SK-N-SH (cell line): ENCODE results near the gene LAPTM4A. TPM values are rescaled to one million over a fixed set of nuclear protein-coding genes. Genes with fewer than 3 reads are reported as not detected.

ENCODE experiments used
- CTCF ChIA-PET: fragments of 300-600, 350-600 bp; formaldehyde crosslinking; extraction: SDS; loops from one replicate; lab custom pipeline; 2021; lab: Yijun Ruan, JAX
- POLR2A ChIA-PET: fragments of 350-600 bp; sonication (Branson Sonifier 250); formaldehyde crosslinking; extraction: SDS; loops from one replicate; lab custom pipeline; 2020; ENCODE audit warnings: antibody characterized with exemption, inconsistent platforms; lab: Yijun Ruan, JAX
- DNase-seq: peaks from one replicate; pipeline ENCODE4 v3.0.0; 2012
- H2AFZ ChIP-seq: fragments of 200-600 bp; sonication (generic); 2 replicates; pipeline ENCODE4 v1.8.1; 2016; ENCODE audit warnings: antibody characterized with exemption, mild to moderate bottlenecking, low read depth
- H3F3A ChIP-seq: fragments of 200-600 bp; sonication (generic); replicated peaks from 2 replicates; pipeline ENCODE3; 2016; ENCODE audit warnings: antibody characterized with exemption, mild to moderate bottlenecking; ENCODE audit not compliant: insufficient read depth
- H3K27ac ChIP-seq, 2 experiments: fragments of 200-500 bp in 1 of 2; fragments of 200-600 bp in 1 of 2; sonication (Bioruptor generic) in 1 of 2; sonication (generic), shearing (Covaris generic) in 1 of 2; 2 replicates each; pipeline versions ENCODE4 v1.5.1 to v1.6.1; 2014 to 2016; ENCODE audit warnings: low read depth in 2 of 2, inconsistent platforms in 1 of 2, low read length in 1 of 2, mild to moderate bottlenecking in 1 of 2, mixed read lengths in 1 of 2
- H3K27me3 ChIP-seq: fragments of 200-600 bp; sonication (generic), shearing (Covaris generic); 2 replicates; pipeline ENCODE4 v1.6.1; 2016; ENCODE audit warnings: mixed run types; ENCODE audit not compliant: insufficient read depth
- H3K36me3 ChIP-seq, 2 experiments: fragments of 200-500 bp in 1 of 2; fragments of 200-600 bp in 1 of 2; sonication (Bioruptor generic) in 1 of 2; sonication (generic) in 1 of 2; replicated peaks in 1 of 2; 2 replicates each; pipeline versions ENCODE3 to v1.5.1; 2014 to 2016; ENCODE audit warnings: low read length in 1 of 2, mild to moderate bottlenecking in 1 of 2; ENCODE audit not compliant: insufficient read depth in 2 of 2, control insufficient read depth in 1 of 2
- H3K4me1 ChIP-seq, 2 experiments: fragments of 200-500 bp in 1 of 2; fragments of 200-600 bp in 1 of 2; sonication (Bioruptor generic) in 1 of 2; sonication (generic), shearing (Covaris generic) in 1 of 2; 2 replicates each; pipeline versions ENCODE4 v1.5.1 to v1.6.1; 2014 to 2016; ENCODE audit warnings: low read depth in 1 of 2, low read length in 1 of 2, mixed run types in 1 of 2; ENCODE audit not compliant: insufficient read depth in 2 of 2, control insufficient read depth in 1 of 2
- H3K4me2 ChIP-seq: fragments of 200-600 bp; sonication (generic), shearing (Covaris generic); 2 replicates; pipeline ENCODE4 v1.6.1; 2017; ENCODE audit warnings: mixed run types
- H3K4me3 ChIP-seq, 2 experiments: fragments of 200-500 bp in 1 of 2; fragments of 200-600 bp in 1 of 2; sonication (Bioruptor generic) in 1 of 2; sonication (generic), shearing (Covaris generic) in 1 of 2; 2 replicates each; pipeline versions ENCODE4 v1.5.1 to v1.8.1; 2014 to 2016; ENCODE audit warnings: low read depth in 2 of 2, inconsistent platforms in 1 of 2, low read length in 1 of 2, mild to moderate bottlenecking in 1 of 2, mixed read lengths in 1 of 2, moderate library complexity in 1 of 2
- H3K79me2 ChIP-seq: fragments of 200-600 bp; sonication (generic); 2 replicates; pipeline ENCODE4 v1.8.1; 2017; ENCODE audit warnings: mild to moderate bottlenecking; ENCODE audit not compliant: insufficient read depth
- H3K9ac ChIP-seq: fragments of 200-600 bp; sonication (generic); 2 replicates; pipeline ENCODE4 v1.6.1; 2017; ENCODE audit warnings: mixed run types
- H3K9me2 ChIP-seq: fragments of 200-600 bp; sonication (generic); 2 replicates; pipeline ENCODE4 v1.6.1; 2017; ENCODE audit warnings: mixed run types
- H3K9me3 ChIP-seq: fragments of 200-600 bp; sonication (generic); 2 replicates; pipeline ENCODE4 v1.6.1; 2017; ENCODE audit warnings: mixed run types, mild to moderate bottlenecking, moderate library complexity
- H4K20me1 ChIP-seq: fragments of 200-600 bp; sonication (generic); 2 replicates; pipeline ENCODE4 v1.6.1; 2017; ENCODE audit warnings: mild to moderate bottlenecking, mixed run types; ENCODE audit not compliant: insufficient read depth
- CTCF ChIP-seq: fragments of 200-600 bp; sonication (generic); IDR thresholded peaks from 2 replicates; pipeline ENCODE4 v1.6.1; 2017; ENCODE audit warnings: antibody characterized with exemption, mild to moderate bottlenecking, moderate library complexity
- FOSL2 ChIP-seq: IDR thresholded peaks from 2 replicates; pipeline ENCODE4 v1.4.0; 2012; ENCODE audit warnings: low read depth, mild to moderate bottlenecking, moderate library complexity, borderline replicate concordance
- FOXJ3 ChIP-seq: sonication (generic); formaldehyde crosslinking; IDR thresholded peaks from 2 replicates; pipeline ENCODE4 v1.5.1; 2020; ENCODE audit warnings: mild to moderate bottlenecking, missing genetic modification reagents
- FOXM1 ChIP-seq: IDR thresholded peaks from 2 replicates; pipeline ENCODE4 v1.4.0; 2012; ENCODE audit warnings: low read depth, mild to moderate bottlenecking
- GATA2 ChIP-seq: sonication (generic); formaldehyde crosslinking; IDR thresholded peaks from 2 replicates; pipeline ENCODE4 v1.5.0; 2020; ENCODE audit warnings: mild to moderate bottlenecking, missing genetic modification reagents
- PBX3 ChIP-seq: IDR thresholded peaks from 2 replicates; pipeline ENCODE4; 2012
- RCOR1 ChIP-seq: fragments of 150-350 bp; IDR thresholded peaks from 2 replicates; pipeline ENCODE4 v1.6.1; 2017; ENCODE audit warnings: antibody characterized with exemption, low read length
- RFX5 ChIP-seq: IDR thresholded peaks from 2 replicates; pipeline ENCODE4 v1.6.1; 2012; ENCODE audit warnings: mild to moderate bottlenecking, improper control_type of control experiment, low read length
- TEAD4 ChIP-seq: IDR thresholded peaks from 2 replicates; pipeline ENCODE4 v1.4.0; 2012; ENCODE audit warnings: mild to moderate bottlenecking, borderline replicate concordance; ENCODE audit not compliant: insufficient read depth
- YY1 ChIP-seq: IDR thresholded peaks from 2 replicates; pipeline ENCODE4 v1.4.0; 2012; ENCODE audit warnings: low read depth, mild to moderate bottlenecking
- WGBS: methylation state at CpG from one replicate; pipeline ENCODE4 v1.1.6; 2017; ENCODE audit warnings: low lambda C conversion rate; 5-methylcytosine and 5-hydroxymethylcytosine counted together
- polyA plus RNA-seq, 3 experiments: library from polyadenylated mRNA; depleted of rRNA; stranded (reverse); fragments of >200 nt; gene quantifications; 2 replicates each; pipeline ENCODE4 v1.2.3, GENCODE V29; 2012
- TF ChIP-seq, protein P1 (sequence below): IDR thresholded peaks from 2 replicates; pipeline ENCODE4 v1.4.0; 2012; ENCODE audit warnings: low read depth, borderline replicate concordance
- TF ChIP-seq, protein P2 (sequence below): IDR thresholded peaks from 2 replicates; pipeline ENCODE4 v1.6.1; 2012; ENCODE audit warnings: mild to moderate bottlenecking, low read depth, low read length, moderate library complexity

LAPTM4A gene
- polyA plus RNA-seq, 1 of the 3 experiments (the other 2 are of a cell fraction) = 306 TPM

DNA sequence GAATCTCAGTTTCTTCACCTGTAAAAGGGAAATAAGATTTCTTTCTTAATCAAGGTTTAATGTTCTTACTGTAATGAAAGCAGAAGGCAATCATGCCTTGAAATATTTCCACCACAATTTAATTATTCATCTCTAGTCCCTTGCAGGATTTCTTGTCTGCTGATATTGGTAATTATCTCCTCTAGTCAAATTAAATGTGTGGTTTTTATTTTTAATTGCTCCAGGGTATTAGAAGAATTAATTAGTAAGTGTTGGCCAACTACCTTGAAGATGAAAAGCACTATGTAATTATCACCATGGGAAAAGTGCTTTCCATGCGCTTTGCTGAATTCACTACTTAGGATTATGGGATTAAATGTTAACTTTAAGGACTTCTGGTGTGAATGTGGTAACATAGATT, 8.7 kb upstream of the LAPTM4A start (continued):
- no peak for TF ChIP-seq CTCF
- TF ChIP-seq FOXM1 = no peak
- no peak for TF ChIP-seq TEAD4
- TF ChIP-seq, protein P1, sequence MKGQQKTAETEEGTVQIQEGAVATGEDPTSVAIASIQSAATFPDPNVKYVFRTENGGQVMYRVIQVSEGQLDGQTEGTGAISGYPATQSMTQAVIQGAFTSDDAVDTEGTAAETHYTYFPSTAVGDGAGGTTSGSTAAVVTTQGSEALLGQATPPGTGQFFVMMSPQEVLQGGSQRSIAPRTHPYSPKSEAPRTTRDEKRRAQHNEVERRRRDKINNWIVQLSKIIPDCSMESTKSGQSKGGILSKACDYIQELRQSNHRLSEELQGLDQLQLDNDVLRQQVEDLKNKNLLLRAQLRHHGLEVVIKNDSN = no peak

- H3K79me2 ChIP-seq = peaks cover 8% of the 10 kb centered on the region; the same call in 1 of the 2 replicates
- no peak overlapping the region for H3K9ac ChIP-seq
- no peak for DNase-seq
- no peak overlapping the region for H3K27ac ChIP-seq
- no peaks in the 10 kb centered on the region for H3K9me2 ChIP-seq
- H2AFZ ChIP-seq = no peak overlapping the region
- no peaks in the 10 kb centered on the region for H3K9me3 ChIP-seq
- H3K4me3 ChIP-seq = no peak overlapping the region
- WGBS = 91% methylated on average over 1 of the region's 1 CpG
- H3K36me3 ChIP-seq = no peaks in the 10 kb centered on the region
- H4K20me1 ChIP-seq = no peaks in the 10 kb centered on the region
- ChIA-PET POLR2A (no interaction called here), CTCF (interaction anchor here (1.0 to 1.4 kb wide), 2 partner anchors 17 to 42 kb away, joined by 3 read pairs; no protein-coding TSS in a partner anchor)
- H3K4me1 ChIP-seq = peaks cover 0 to 7% of the 10 kb centered on the region in 2 experiments; a peak in 2 of 4 replicates
- TF ChIP-seq RCOR1 = no peak
- TF ChIP-seq RFX5 = no peak
- no peak for TF ChIP-seq FOSL2
- TF ChIP-seq GATA2 (CRISPR knock-in tag) = no peak
- TF ChIP-seq TEAD4 = no peak
- TF ChIP-seq, protein P2, sequence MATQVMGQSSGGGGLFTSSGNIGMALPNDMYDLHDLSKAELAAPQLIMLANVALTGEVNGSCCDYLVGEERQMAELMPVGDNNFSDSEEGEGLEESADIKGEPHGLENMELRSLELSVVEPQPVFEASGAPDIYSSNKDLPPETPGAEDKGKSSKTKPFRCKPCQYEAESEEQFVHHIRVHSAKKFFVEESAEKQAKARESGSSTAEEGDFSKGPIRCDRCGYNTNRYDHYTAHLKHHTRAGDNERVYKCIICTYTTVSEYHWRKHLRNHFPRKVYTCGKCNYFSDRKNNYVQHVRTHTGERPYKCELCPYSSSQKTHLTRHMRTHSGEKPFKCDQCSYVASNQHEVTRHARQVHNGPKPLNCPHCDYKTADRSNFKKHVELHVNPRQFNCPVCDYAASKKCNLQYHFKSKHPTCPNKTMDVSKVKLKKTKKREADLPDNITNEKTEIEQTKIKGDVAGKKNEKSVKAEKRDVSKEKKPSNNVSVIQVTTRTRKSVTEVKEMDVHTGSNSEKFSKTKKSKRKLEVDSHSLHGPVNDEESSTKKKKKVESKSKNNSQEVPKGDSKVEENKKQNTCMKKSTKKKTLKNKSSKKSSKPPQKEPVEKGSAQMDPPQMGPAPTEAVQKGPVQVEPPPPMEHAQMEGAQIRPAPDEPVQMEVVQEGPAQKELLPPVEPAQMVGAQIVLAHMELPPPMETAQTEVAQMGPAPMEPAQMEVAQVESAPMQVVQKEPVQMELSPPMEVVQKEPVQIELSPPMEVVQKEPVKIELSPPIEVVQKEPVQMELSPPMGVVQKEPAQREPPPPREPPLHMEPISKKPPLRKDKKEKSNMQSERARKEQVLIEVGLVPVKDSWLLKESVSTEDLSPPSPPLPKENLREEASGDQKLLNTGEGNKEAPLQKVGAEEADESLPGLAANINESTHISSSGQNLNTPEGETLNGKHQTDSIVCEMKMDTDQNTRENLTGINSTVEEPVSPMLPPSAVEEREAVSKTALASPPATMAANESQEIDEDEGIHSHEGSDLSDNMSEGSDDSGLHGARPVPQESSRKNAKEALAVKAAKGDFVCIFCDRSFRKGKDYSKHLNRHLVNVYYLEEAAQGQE = no peak
- TF ChIP-seq PBX3 = no peak
- no peak for TF ChIP-seq YY1
- TF ChIP-seq FOXJ3 (CRISPR knock-in tag) = no peak
- H3K4me2 ChIP-seq = no peak overlapping the region
- H3F3A ChIP-seq = peaks cover 3% of the 10 kb centered on the region
- no peaks in the 10 kb centered on the region for H3K27me3 ChIP-seq
Measured at GRCh38 chr2:20057268-20057667, 5.8 kb upstream of the LAPTM4A start.
